Activated T-cell treated with anti-CD3 and anti-CD28 coated beads, Interleukin-2, amount 50 U/mL, for 1 hour (primary cell): ENCODE results near the gene ADGRG1.

Experiments
- DNase-seq: peaks from one replicate; pipeline ENCODE4 v3.0.0-alpha.2; 2020

Gene ADGRG1

GRCh38 chr16:57621521-57622271 lies 6.7 kb upstream of the ADGRG1 start:
- no peak for DNase-seq

GRCh38 chr16:57622361-57623250 lies 5.8 kb upstream of the ADGRG1 start:
- DNase-seq: no peak

GRCh38 chr16:57623251-57624043 lies 5.0 kb upstream of the ADGRG1 start:
- no peak for DNase-seq

- DNase-seq: no peak
These were observed 4.3 kb upstream of the ADGRG1 start for GRCh38 chr16:57624044-57624688.

GRCh38 chr16:57624806-57625500 lies 3.5 kb upstream of the ADGRG1 start:
- no peak for DNase-seq

- DNase-seq: no peak
These were observed 1.8 kb upstream of the ADGRG1 start for GRCh38 chr16:57626420-57627170.

- DNase-seq: no peak
These were observed 1.1 kb upstream of the ADGRG1 start for GRCh38 chr16:57627184-57627871.

GRCh38 chr16:57628783-57629293 lies 408 bp downstream of the ADGRG1 start:
- DNase-seq: no peak

- no peak for DNase-seq
These were observed 1.3 kb downstream of the ADGRG1 start for GRCh38 chr16:57629516-57630406.

- DNase-seq: no peak
These were observed 2.0 kb downstream of the ADGRG1 start for GRCh38 chr16:57630407-57630797.

GRCh38 chr16:57630931-57631845 lies 2.8 kb downstream of the ADGRG1 start:
- no peak for DNase-seq

GRCh38 chr16:57632568-57632967 lies 4.1 kb downstream of the ADGRG1 start:
- no peak for DNase-seq

GRCh38 chr16:57633383-57634064 lies 5.1 kb downstream of the ADGRG1 start:
- DNase-seq: no peak

GRCh38 chr16:57634171-57634570 lies 5.7 kb downstream of the ADGRG1 start:
- DNase-seq: no peak

- DNase-seq: no peak
These were observed 7.1 kb downstream of the ADGRG1 start for GRCh38 chr16:57635266-57636097.

- no peak for DNase-seq
These were observed 7.8 kb downstream of the ADGRG1 start for GRCh38 chr16:57636184-57636583.

GRCh38 chr16:57637020-57637419 lies 8.6 kb downstream of the ADGRG1 start:
- DNase-seq: no peak
